ENCODE measurements around the gene CRYGN. TPM values are rescaled to one million over a fixed set of nuclear protein-coding genes. Genes with fewer than 3 reads are reported as not detected.

CRYGN gene
- total RNA-seq, 1 donor from 2014 or later, result not detected

GRCh38 chr7:151425670-151426440 is 14.1 kb downstream of the CRYGN start:
- Histone ChIP-seq H3K4me3 (no peak overlapping the region), H3K4me1 (peaks cover 38% of the 10 kb centered on the region), H3K27me3 (no peaks in the 10 kb centered on the region), H3K27ac (peak overlapping the region; percentile 51), H3K36me3 (no peaks in the 10 kb centered on the region), H3K9me3 (no peaks in the 10 kb centered on the region)
- TF ChIP-seq CTCF (IDR thresholded peaks at IDR 0.05), result no peak
- ATAC-seq (peak; percentile 63), DNase-seq (peak; percentile 6)
- intact Hi-C loops (cut with DNase I), result no loop called here

- no peak for TF ChIP-seq CTCF (IDR thresholded peaks at IDR 0.05)
Observed at GRCh38 chr7:151424799-151425198, 15.1 kb downstream of the CRYGN start.

DNA sequence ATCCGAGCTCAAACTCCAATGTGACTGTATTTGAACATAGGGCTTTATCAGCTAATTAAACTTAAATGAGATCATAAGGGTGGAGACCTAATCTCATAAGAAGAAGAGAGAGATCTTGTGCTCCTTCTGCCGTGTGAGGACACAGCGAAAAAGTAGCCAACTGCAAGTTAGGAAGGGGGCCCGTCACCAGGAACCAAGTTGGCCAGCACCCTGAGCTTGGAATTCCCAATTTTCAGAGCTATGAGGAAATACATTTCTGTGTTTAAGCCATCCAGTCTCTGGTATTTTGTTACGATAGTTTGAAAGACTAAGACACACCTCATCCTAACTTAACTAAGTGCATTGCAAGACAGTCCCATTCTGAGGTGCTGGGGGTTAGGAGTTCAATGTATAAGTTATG is 16.0 kb downstream of the CRYGN start:
- Histone ChIP-seq H3K27ac (no peak overlapping the region), H3K27me3 (no peaks in the 10 kb centered on the region), H3K4me1 (peaks cover 25% of the 10 kb centered on the region), H3K36me3 (no peaks in the 10 kb centered on the region), H3K4me3 (no peak overlapping the region), H3K9me3 (no peaks in the 10 kb centered on the region)
- no peak for DNase-seq
- no peak for TF ChIP-seq CTCF (IDR thresholded peaks at IDR 0.05)
- ATAC-seq, result no peak
- intact Hi-C loops (cut with DNase I), result no loop called here

More at GRCh38 chr7:151424799-151425198, 15.1 kb downstream of the CRYGN start:
- Histone ChIP-seq H3K36me3 (no peaks in the 10 kb centered on the region), H3K4me3 (no peak overlapping the region), H3K27me3 (no peaks in the 10 kb centered on the region), H3K27ac (no peak overlapping the region), H3K9me3 (no peaks in the 10 kb centered on the region), H3K4me1 (peaks cover 34% of the 10 kb centered on the region)
- DNase-seq (no peak), ATAC-seq (no peak)
- intact Hi-C loops (cut with DNase I), result no loop called here

DNA sequence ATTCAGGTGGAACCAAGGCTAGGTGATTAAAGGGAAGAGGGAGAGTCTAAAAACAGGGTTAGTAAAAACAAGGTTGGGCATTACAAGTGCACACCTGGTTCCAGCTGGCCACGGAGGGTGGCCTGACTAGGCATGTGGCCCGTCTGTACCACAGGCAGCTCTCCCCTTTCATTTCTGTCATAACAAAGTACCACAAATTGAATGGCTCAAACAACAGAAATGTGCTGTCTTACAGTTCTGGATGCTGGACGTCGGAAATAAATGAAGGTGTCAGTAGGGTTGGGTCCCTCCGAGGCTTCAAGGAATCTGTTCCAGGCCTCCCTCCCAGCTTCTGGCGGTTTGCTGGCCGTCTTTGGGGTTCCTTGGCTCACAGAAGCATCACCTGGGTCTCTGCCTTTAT is 16.7 kb downstream of the CRYGN start:
- ATAC-seq (no peak), DNase-seq (no peak)
- Histone ChIP-seq H3K9me3 (no peaks in the 10 kb centered on the region), H3K27ac (no peak overlapping the region), H3K4me3 (no peak overlapping the region), H3K27me3 (no peaks in the 10 kb centered on the region), H3K4me1 (peaks cover 19% of the 10 kb centered on the region), H3K36me3 (no peaks in the 10 kb centered on the region)
- intact Hi-C loops (cut with DNase I), result no loop called here
- no peak for TF ChIP-seq CTCF (IDR thresholded peaks at IDR 0.05)

DNA sequence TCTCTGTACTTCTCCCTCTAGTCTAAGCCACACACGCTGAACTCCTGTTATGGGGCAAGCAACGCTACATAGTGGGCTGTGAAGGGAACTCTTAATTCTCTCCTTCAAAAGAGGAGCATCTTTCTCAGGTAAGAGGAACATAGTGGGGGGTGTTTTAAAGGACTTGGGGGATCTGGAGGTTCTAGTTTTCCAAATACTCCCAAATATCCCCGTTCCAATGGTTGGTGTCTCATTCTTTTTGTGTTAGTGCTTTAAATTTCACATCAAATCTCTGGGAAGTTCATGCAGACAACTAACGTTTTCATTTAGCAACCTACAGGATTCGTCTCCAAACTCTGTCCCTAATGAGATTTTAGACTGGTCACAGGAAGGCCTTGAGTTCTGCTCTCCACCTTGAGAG is 17.7 kb downstream of the CRYGN start:
- H3K9me3 ChIP-seq, result no peaks in the 10 kb centered on the region
- TF ChIP-seq CTCF (IDR thresholded peaks at IDR 0.05), result no peak
- ATAC-seq (no peak), DNase-seq (no peak)
- H3K27me3 ChIP-seq, result no peaks in the 10 kb centered on the region
- peaks cover 12% of the 10 kb centered on the region for H3K4me1 ChIP-seq
- intact Hi-C loops (cut with DNase I), result no loop called here
- no peak overlapping the region for H3K4me3 ChIP-seq
- H3K27ac ChIP-seq, result no peak overlapping the region
- H3K36me3 ChIP-seq, result no peaks in the 10 kb centered on the region

All from upper lobe of right lung (tissue), 1 donor.